GM18507 (cell line): Measurements from ENCODE around the gene ARMH4.

ENCODE experiments used
- DNase-seq: peaks from one replicate; pipeline ENCODE4 v3.0.0; 2011; ENCODE audit warnings: low read depth; ENCODE audit not compliant: insufficient read length; ENCODE audit errors: extremely low spot score
- FAIRE-seq: peaks from 2 replicates; lab custom pipeline; 2011; peaks lifted over from hg19 to GRCh38; lab: Jason Lieb, UNC

ARMH4 gene

DNA sequence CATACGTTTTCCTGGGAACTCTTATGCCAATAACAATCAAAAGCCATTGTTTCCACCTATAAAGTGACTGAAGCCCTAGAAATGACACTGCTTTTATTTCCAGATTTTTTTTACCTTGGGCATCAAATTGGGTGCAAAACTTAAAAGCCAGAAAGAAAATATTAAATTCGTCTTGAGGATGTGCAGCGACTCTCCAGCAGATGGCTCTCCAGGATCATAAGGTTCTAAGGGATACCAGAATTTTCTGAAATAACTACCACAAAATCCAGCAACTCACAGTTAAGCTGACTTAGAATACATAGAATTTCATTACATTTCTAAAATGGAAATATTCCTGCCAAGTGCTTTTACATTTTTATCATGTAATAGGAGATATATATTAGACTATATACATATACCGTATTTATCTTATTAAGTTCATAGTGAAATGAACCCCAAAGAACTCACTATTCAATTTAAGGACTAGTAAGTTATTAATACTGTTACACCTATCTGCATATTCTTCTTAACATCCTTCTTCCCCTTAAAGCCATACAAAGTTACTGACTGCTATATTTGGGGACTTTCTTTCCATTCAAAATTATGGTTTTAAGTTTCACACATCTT, 44.0 kb downstream of the ARMH4 start:
- FAIRE-seq (peak; percentile 78), DNase-seq (no peak)

GRCh38 chr14:58107041-58107440, 45.0 kb downstream of the ARMH4 start:
- FAIRE-seq (no peak), DNase-seq (no peak)

DNA sequence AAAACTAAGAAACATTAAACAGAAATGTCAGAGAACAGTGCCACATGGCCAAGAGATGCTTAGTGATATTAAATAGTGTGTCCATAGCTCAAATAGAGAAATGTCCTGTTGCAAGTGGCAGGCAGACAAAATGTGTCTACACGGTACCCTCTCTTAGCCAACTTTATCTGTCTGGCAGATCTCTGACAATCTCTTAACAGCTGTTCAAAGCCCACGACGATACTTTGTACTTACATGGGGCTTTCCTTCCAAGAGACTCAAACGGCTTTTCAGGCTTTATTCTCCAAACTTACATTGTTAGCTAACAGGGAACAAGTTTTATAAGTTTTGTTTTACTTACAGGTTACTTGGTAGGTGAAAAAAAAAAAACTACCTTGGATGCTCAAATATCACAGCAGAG, 45.6 kb downstream of the ARMH4 start:
- FAIRE-seq (no peak), DNase-seq (no peak)

DNA sequence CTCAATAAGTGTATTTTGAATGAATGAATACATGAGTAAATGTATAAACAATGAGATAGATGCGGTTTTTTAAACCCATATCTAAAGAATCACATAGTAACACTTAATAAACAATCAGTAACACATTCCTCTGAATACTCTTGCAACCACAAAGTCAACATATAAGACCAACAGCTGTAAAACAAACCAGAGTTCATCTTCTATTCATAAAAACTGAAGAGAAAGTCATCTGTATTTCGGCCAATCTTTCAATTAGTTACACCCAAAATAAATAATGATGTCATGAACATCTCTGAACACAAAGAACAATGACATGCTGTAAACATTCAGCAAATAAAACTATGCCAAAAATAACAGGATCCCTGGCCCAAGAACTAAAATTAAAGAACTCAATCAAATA, 47.2 kb downstream of the ARMH4 start:
- no peak for DNase-seq
- no peak for FAIRE-seq

DNA sequence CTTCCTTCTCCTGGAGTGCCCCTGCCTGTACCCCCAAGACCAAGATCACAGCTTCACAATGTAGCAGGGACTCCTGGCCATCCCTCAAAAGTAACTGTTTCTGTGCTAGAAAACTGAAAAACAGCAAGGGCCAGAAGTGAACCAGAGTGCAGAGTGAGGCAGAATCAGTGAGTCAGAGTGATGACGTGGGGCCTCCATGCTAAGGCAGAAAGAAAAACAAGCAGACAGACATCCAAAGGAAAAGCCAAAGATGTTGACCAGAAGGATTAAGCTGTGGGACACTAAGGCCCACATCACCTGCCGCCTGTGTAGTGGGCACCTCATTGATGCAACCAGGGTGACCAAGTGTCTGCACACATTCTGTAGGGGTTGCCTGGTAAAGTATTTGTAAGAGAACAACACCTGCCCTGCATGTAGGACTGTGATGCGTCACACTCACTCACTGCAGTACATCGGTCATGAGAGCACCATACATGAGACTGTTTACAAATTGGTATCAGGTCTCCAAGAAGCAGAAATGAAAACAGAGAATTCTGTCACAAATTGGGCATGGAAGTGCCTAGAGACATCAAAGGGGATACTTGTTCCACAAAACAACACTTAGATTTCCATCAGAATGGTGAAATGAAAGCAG, 51.2 kb downstream of the ARMH4 start:
- DNase-seq, result no peak
- FAIRE-seq, result no peak

DNA sequence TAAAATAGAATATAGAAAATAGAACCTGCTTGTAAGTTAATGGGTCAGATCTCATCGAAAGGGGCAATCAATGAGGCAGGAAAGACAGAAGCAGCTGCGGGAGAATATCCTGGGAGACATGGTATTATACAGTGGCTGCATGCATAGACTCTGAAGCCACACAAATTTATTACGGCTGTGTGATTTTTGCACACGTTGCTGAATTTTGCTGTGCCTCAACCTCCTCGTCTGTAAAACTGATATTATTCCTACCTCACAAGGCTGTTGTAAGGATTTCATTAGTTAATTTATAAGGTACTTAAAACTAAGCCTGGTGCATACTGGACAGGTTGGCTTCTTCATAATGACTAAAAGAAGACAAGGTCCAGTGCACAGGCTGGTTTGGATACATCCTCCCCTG, 52.3 kb downstream of the ARMH4 start:
- DNase-seq (no peak), FAIRE-seq (no peak)

DNA sequence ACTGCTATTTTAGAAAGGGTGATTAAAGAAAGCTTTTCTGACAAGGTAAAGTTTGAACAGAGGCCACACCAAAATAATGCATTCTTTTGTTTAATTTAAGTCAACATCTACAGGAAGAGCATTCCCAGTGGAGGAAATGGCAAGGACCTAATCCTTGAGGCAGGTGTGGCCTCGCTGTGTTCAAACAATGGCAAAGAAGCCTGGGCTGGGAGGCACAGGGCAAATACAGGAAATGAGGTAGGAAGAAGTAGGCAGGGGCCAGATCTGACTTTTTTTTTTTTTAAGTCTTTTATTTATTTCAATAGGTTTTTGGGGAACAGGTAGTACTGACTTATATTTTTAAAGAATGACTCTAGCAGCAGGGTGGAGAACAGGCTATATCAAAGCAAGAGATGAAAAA, 53.5 kb downstream of the ARMH4 start:
- no peak for FAIRE-seq
- no peak for DNase-seq

DNA sequence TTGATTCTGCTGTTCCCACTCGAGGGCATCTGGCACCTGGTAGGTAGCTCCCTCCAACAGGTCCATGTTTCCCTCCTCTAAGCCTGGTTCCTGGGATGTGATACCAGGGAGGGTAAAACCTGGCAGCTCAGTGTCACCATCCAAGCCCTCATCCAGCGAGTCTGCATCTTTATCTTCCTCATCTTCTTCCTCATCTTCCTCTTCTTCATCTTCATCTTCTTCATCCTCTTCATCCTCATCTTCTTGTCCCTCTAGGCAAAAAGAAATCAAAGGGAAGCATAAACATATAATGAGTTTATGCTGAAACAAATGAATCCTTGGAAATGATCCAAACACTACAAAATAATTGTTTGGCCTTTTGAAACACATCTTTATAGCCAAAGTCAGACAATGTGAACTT, 55.3 kb downstream of the ARMH4 start:
- no peak for FAIRE-seq
- DNase-seq, result no peak

- FAIRE-seq (no peak), DNase-seq (no peak)
These were observed 60.0 kb downstream of the ARMH4 start for GRCh38 chr14:58091883-58092630.

DNA sequence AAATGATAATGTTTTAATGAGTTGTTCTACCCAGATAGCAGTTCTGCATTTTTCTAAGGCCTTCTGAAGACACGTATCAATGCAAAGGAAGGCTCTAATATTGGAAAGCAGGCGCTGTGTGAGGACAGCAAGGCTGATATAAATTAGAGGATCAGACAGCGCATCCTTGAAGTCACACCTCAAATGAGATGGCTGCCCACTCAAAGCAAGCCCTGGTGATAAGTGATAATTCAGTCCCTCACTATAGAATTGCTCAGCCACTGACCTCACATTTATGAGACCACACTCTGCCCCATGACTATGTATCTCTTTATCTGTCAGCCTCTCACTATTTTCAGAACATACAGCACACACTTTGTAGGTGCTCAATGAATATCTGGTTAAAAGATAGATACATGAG, 62.4 kb downstream of the ARMH4 start:
- FAIRE-seq, result no peak

GRCh38 chr14:58088961-58089360, 63.1 kb downstream of the ARMH4 start:
- no peak for FAIRE-seq
- no peak for DNase-seq

More for the DNA sequence above, 62.4 kb downstream of the ARMH4 start:
- DNase-seq, result no peak

DNA sequence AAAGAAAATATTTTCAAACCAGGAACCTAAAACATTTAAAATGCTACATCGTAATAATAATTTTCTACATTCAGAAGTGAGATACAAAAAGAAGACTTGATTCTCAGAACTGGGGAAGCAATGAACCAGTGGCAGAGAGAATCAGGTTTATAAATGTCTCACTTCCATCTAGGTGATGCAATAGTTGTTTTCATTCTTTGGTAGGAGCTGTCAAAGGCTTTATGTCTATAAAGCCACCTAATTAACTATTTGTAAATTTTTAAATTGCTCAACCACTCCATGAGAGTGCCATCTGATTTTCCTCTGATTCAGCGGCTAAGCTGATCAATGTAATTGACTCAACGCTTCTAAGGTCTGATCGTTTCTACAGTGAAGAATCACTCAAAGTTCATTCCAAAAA, 66.1 kb downstream of the ARMH4 start:
- DNase-seq, result no peak
- FAIRE-seq, result no peak

- DNase-seq (no peak), FAIRE-seq (no peak)
These were observed 69.4 kb downstream of the ARMH4 start for GRCh38 chr14:58082491-58083098.

GRCh38 chr14:58082011-58082410, 70.0 kb downstream of the ARMH4 start:
- FAIRE-seq, result no peak
- no peak for DNase-seq

- FAIRE-seq (no peak), DNase-seq (no peak)
These were observed 73.5 kb downstream of the ARMH4 start for GRCh38 chr14:58078471-58078870.

DNA sequence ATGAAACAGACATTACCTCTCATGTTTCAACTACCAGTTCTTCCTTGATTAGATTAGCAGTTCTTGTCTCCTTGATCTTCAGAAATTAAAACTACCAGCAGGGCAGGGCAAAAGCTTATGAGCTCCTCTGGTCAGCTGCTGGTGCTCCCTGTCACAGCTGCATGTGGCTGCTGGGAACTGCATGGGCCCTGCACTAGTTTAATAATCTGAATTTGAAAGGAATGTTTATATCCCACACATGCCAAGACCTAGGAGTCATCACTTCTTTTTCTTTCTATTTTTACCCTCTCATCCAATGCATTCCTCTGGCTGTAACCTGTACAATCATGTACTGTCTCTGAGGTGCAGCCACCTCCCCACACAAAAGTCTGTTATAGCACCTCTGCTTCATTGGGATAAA, 73.9 kb downstream of the ARMH4 start:
- DNase-seq, result no peak
- no peak for FAIRE-seq

GRCh38 chr14:58077621-58078020, 74.4 kb downstream of the ARMH4 start:
- FAIRE-seq (no peak), DNase-seq (no peak)

DNA sequence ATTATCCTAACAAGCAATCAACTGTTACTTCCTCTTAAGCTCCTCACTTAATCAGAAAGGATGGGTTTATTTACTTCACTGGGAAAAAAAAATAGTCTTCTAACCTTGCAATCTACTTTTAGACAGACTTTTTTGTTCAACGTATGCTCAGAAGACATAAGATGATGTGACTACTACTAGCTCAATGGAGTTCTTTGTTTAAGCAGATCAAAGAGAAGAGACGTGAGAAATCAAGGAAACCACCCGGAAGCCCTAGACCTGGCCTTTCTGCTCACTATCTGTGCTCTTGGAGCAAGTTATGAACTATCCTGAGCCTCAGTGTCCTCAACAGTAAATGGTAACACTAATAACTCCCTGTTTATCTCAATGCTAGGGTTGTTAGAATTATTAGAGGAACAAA, 78.5 kb downstream of the ARMH4 start:
- DNase-seq (no peak), FAIRE-seq (no peak)

- peak; percentile 87 for FAIRE-seq
- DNase-seq, result peak; percentile 26
These were observed 79.5 kb downstream of the ARMH4 start for GRCh38 chr14:58072288-58073071.

GRCh38 chr14:58071341-58071740, 80.7 kb downstream of the ARMH4 start:
- no peak for FAIRE-seq

More at GRCh38 chr14:58071341-58071740, 80.7 kb downstream of the ARMH4 start:
- DNase-seq, result no peak
